Middle frontal gyrus (tissue), 1 donor: Measurements from ENCODE around the gene SURF1.
"Not testable (repeated sequence)": the region's sequence is repeated elsewhere in the genome, so short reads cannot be mapped to it uniquely, and the experiment has no call there.

ENCODE experiments used
- DNase-seq: peaks from one replicate; pipeline ENCODE4 v3.0.0-alpha.2; 2015; ENCODE audit warnings: low spot score; ENCODE audit errors: extremely low spot score

Gene SURF1, protein sequence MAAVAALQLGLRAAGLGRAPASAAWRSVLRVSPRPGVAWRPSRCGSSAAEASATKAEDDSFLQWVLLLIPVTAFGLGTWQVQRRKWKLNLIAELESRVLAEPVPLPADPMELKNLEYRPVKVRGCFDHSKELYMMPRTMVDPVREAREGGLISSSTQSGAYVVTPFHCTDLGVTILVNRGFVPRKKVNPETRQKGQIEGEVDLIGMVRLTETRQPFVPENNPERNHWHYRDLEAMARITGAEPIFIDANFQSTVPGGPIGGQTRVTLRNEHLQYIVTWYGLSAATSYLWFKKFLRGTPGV

DNA sequence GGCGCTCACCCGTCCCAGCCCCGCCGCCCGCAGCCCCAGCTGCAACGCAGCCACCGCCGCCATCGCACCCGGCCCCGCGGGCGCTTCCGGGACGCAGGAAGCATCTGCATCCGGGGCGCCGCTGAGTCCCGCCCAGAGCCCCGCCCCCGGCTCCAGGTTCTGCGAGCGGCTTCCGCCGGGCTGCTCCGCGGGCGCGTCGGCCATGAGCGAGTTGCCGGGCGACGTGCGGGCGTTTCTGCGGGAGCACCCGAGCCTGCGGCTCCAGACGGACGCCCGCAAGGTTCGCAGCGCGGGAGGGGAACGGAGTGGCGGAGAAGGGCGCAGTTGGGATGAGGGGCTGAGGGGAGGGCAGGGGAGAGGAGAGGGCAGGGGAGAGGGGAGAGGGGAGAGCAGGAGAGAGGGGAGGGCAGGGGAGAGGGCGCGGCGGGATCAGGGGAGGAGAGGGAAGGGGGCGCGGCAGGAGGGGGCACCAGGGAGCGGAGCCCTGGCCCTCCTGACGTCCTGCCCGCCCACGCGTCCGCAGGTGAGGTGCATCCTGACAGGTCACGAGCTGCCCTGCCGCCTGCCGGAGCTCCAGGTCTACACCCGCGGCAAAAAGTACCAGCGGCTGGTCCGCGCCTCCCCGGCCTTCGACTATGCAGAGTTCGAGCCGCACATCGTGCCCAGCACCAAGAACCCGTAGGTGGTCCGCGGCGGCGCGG, at the start of gene SURF1, which contains the start of gene SURF2:
SURF1 (minus strand) TSS at position 97 of the 701 bp plus-strand sequence; CDS start at position 63, 34 bp downstream.
SURF2 (plus strand) TSS at position 160 of the 701 bp plus-strand sequence; CDS start at position 203, 43 bp downstream.
- DNase-seq: peak; percentile 77

DNA sequence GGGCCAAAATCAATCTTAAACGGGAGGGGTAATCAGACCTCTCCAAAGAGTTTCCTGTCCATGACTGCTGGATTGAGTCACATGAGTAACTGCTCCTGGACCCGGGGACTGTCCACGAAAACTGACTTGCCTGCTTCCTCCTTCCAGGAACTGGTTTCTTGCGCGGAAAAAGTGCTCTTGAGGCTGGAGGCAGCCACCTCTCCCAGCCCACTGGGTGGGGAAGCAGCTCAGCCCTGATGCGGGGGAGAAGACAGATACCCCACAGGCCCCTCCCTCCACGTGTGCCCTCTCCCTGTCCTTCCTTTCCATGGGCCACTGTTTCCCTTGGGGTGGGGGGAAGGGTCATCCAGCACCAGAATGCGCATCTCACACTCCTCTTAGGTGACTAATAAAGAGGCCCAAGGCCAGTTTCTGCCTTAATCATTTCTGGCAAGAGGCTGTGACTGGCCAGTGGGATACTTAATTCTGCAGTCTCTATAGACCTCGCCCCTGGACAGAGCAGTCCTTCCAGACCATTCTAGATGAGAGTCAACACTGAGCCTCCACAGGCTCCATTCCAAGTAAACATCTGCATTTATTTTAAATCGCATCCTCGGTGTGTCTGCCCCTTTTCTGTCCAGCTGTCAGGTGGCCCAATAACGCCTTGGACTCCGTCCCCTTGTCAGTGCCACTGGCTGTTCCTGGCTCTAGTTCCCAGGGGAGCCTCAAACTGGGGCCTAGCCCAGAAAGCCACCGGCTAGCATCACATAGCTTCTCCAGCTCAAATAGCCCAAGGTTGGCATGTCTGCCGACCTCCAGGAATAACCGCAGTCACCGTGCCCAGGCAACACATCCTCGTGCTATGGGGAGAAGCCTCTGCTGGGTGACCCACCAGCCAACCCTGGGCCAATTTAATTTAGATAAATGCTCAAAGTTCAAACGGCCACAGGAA, 49.5 kb upstream of the SURF1 start:
- no peak for DNase-seq

DNA sequence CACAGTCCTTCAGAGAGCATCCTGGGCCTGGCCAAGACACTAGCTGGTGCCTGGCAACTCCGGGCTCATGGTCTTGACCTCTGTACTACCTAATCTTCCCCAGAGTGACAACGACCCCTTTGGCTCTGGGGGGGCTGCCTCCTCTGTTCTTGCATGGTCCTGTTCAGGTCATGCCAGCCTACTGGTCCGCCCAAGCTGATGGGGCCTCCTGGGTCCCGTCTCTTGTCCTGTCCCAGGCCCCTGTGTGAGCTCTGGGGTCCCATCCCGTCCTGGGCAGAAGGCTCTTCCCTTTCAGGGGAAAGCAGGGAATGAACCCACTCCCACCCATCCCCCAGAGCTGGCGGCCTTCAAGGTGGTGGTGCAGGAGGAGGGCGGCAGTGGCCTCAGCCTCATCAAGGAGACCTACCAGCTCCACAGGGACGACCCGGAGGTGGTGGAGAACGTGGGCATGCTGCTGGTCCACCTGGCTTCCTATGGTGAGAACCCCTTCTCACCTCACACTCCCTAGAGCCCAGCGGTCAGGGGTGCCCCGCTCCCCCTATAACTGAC, 48.2 kb upstream of the SURF1 start:
- DNase-seq: no peak

DNA sequence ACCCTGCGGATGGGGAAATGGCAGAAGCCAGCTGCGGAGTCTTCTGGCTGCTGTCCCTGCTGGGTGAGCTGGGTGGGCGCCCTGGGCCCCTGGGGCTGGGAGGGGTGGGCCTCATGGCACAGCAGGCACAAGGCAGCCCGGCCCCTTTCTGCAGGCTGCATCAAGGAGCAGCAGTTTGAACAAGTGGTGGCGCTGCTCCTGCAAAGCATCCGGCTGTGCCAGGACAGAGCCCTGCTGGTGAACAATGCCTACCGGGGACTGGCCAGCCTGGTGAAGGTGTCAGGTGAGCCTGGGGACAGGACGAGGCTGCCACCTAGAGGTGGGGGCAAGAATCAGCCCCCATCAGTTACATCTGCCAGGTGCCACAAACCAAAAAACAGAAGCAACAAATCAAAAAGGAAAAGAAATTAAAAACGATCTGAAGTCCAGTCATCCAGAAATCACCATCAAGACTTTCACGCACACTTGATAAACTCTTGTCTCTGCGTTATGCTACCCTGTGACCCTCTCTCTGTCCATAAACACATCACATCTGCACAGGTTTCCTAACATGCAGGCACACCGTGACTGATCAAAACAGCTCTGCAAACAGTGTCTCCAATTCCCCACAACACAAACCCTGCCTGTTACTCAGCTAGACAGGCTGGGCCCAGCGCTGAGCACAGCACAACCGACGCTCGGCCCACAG, 47.6 kb upstream of the SURF1 start:
- no peak for DNase-seq

DNA sequence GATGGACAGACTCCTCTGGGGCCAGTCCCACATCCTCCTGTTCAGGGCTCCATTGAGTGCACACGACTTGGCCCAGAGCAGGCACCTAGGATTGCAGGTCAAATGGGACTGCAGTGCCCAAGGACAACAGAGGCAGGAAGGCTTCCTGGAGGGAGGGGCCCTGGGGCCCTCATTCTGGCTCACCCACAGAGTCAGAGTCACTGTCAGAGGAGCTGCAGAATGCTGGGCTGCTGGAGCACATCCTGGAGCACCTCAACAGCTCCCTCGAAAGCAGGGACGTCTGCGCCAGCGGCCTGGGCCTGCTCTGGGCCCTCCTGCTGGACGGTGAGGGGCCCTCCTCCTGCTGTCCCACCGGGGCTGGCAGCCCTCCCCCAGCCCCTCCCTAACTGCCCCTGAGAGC, 46.4 kb upstream of the SURF1 start:
- DNase-seq: no peak

DNA sequence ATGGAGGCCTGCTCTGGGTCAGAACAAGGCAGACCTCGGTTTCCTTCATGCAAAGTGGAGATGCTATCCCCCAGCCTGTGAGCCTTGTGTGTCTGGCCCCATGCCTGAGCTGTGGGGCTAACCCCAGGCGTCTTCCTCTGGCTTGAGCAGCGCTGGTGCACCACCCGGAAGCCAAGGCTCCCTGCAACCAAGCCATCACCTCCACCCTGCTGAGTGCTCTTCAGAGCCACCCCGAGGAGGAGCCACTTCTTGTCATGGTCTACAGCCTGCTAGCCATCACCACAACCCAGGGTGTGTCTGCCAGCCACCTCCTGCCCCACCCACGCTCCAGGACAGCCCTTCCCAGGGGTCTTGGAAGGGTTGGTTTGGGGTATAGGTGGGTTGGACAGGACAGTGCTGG, 45.3 kb upstream of the SURF1 start:
- DNase-seq: no peak

DNA sequence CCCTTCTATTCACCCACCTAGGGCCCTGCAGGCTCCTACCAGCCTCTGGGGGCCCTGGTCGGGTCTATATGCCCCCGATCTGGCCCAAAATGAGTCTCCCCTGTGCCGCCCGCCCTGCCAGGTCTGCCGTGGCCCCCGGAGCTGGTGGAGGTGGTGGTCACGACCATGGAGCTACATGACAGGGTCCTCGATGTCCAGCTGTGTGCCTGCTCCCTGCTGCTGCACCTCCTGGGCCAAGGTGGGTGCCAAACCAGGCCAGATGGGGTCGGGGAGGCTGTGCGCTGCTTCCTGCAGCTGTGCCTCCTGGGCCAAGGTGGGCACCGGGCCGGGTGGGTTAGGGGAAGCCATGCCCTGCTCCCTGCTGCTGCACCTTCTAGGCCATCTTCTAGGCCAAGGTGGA, 44.0 kb upstream of the SURF1 start:
- DNase-seq: no peak

DNA sequence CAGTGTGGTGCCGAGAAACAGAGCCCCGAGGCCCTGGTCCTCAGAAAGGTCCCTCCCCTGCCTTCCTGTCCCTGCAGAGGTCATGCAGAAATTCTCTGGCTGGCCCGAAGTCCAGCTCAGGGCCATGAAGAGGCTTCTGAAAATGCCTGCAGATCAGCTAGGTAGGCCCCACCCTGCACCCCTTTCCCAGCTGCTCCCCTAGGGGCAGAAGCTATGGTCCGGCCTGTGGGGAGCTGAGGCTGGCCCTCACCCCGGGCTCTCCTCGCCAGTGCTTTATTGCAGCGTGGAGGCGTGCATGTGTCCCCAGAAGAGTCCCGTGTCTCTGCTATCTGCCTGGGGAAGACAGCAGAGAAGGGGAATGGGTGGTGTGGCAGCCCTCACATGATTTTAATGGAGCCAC, 41.6 kb upstream of the SURF1 start:
- no peak for DNase-seq

DNA sequence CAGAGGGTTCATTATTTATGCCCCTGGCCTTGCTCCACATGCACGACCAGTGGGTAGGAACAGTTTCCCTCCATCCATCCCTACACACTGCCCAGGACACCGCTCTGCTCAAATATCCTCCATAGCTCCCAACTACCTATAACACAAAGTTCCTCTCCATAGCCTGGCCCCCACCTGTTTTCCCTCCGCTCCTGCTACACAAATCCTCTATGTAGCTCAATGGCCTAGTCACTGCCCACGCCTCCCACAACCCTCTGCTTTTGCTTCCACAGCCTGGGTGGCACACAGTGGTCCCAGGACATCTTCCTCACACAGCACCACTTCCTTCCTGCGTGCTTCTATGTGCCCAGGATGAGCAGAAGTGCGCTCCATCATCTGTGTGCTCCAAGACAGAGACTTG, 41.1 kb upstream of the SURF1 start:
- no peak for DNase-seq

DNA sequence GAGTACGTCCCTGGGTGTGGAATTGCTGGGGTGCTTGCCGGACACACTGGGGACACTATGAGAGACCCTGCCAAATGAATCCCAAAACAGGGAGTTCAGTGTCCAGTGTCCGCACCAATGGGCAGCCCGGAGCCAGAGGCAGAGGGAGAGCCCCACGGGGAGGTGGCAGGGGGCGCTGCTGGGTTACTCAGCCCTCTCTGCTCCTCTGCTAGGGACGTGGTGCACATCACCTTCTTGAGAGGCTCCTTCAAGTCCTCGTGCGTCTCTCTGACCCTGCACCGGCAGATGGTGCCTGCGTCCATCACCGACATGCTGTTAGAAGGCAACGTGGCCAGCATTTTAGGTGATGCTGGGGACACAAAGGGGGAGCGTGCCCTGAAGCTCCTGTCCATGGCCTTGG, 40.7 kb upstream of the SURF1 start:
- no peak for DNase-seq

DNA sequence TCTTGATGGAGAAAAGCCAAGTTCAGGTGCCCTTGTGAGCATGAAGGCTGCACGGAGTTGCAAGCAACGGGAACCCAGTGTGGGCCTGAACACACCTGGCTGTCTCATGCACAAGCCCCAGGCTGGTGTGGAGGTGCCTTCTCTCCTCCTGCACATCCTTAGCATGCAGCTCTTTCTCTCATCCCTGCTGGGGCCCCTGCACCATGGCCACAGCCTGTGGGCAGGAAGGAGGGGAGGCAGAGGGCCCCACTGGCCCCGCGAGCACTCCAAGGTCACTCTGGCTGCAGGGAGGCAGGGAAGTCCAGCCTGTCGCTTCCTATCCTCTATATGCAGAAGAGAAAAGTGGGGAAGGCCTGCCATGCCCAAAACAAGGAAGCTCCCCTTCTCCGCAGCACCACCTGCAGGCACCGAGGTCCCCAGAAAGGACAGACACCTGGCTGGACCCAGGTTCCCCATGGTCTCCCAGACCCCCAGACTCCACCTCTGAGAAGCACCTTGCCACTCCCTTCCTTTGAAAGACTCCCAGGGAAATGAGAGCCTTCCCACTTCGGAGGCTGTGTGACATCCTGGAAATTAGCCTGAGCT, 38.5 kb upstream of the SURF1 start:
- DNase-seq: no peak

DNA sequence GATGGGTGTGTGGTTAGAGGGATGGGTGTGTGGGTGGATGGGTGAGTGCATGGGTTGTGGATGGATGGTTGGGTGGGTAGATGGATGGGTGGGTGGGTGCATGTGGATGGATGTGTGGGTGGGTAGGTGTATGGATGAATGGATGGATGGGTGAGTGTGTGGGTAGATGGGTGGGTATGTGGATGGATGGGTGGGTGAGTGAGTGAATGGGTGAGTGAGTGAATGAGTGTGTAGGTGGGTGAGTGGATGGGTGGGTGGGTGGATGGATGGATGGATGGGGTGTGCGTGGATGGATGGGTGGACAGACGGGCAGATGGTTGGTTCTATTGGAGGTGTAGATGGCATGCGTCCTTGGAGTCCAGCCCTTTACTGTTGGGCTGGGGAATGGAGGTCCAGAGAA, 37.1 kb upstream of the SURF1 start:
- DNase-seq: no peak

DNA sequence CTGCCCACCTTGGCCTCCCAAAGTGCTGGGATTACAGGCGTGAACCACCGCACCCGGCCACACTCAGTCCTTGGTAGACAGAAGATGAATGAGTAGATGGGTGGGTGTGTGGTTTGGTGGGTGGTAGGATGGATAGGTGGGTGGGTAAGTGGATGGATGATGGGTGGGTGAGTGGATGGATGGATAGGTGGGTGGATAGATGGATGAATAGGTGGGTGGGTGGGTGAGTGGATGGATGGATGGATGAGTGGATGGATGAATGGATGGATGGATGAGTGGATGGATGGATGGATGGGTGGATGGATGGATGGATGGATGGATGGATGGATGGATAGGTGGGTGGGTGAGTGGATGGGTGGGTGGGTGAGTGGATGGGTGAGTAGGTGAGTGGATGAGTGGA, 36.0 kb upstream of the SURF1 start:
- not testable (repeated sequence) for DNase-seq

DNA sequence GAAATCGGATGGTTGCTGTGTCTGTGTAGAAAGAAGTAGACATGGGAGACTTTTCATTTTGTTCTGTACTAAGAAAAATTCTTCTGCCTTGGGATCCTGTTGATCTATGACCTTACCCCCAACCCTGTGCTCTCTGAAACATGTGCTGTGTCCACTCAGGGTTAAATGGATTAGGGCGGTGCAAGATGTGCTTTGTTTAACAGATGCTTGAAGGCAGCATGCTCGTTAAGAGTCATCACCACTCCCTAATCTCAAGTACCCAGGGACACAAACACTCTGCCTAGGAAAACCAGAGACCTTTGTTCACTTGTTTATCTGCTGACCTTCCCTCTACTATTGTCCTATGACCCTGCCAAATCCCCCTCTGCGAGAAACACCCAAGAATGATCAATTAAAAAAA, 35.2 kb upstream of the SURF1 start:
- DNase-seq: not testable (repeated sequence)

DNA sequence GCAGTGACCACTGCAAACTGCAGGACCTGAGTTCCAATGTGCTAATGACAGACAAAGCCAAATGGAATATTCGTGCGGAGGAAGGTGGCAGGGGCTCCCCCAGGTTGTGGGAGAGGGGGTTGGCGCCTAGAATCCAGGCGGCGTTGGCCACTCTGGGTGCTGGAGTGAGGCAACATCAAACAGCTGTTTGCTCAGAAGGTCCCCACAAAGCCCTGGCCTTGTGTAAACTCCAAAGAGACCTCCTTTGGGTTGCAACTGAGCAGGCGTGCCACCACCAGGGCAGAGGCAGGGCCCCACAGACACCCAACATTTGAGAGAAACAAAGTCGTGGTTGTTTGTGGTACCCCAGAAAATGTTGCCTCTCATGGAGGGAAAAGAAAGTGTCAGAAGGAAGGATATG, 34.4 kb upstream of the SURF1 start:
- no peak for DNase-seq

DNA sequence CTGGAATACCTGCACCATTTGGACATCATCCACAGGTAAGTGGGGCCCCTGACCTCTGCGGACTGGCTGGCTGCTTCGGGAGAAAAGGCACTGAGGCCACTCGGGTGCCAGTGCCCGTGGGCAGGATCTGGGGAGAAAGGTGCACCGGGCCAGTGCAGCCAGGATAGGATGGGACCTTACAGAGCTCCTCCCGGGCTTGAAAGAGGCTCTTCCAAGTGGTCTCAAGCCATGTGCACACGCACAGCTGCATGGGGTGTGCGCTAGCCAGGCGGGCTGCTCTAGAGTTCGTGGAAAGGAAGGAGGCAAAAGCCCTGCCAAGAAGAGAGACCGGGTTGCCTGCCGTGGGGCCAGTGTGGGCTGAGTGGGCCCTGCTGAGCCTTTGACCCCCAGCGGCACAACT, 33.3 kb upstream of the SURF1 start:
- no peak for DNase-seq

DNA sequence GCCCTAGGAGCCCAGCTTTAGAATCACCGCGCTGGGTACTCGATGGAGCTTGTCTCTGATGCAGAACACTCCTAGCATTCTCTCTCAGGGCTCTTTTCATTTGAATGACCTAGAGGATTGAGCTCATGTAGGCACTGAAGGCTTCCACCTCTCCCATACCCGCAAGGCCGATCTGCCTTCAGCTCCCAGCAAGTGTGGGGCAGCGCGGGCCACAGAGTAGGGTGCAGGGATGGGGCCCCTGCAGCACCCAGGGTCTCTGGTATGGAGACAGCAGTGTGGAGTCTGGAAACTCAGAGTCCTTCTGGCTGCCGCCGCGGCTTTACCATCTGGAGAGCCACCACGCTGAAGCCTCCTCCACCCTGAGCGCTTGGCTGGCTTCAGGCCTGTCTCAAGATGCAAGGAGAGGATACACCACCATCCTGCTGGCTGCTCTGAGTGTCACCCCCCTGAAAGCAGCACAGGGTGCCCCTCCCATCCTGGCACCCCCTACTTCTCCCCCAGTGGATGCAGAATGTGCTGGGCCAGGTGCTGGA, 32.8 kb upstream of the SURF1 start:
- no peak for DNase-seq

DNA sequence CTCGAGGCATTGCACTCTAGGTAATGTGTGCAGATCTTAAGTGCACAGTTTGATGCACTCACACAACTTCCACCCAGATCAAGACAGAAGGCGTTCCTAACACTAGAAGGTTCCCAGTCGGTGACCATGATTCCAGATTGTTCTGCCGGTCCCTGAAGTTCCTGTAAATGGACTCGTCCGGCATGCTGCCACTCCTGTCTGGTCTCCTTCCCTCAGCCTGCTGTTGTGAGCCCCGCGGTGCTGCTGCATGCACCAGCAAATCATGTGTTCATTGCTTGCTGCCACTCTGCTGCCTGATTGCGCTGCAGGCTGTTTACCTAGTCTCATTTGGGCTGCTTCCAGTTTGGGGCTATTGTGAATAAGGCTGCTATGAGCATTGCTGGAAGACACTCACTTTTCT, 31.4 kb upstream of the SURF1 start:
- DNase-seq: no peak

DNA sequence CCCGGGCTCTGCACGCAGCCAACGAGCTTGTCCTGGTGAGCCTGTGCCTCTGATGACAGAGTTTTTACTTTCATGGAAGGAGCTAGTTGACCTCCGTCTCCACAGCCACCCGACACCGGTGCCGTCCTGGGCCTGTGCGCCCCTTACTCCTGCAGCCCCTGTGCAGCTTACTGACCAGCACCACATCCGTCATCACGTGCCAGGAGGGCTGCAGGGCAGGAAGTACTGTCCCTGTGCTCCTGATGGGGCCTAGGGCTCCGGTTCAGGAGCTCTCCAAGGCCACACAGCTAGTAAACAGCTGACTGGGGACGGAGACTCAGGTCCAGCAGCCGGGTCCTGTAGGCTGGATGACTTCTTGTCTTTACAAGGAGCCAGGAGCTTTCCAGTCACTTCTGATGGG, 30.1 kb upstream of the SURF1 start:
- DNase-seq: no peak

DNA sequence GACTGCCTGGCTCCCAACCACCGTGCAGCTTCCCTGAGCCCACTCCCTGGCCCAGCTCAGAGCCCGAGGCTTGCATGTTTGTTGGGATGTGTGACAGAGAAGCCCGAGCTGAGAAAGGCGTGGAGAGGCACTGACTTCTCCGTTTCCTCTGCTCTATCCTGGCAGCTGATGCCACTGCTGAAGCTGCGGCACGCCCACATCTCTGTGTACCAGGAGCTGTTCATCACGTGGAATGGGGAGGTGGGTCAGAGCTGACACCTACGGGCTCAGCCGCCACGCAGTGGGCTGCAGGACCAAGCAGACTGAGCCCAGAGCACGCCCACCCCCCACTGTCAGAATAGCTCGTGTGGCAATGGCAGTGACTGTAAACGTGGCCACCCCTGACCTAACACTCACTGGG, 29.2 kb upstream of the SURF1 start:
- DNase-seq: no peak
